ENCODE results near the gene PITPNC1.

- TF ChIP-seq CTCF (IDR thresholded peaks at IDR 0.05) = no peak
- TF ChIP-seq POLR2A (IDR thresholded peaks at IDR 0.05) = no peak
Measured at GRCh38 chr17:67544364-67544955, 167.4 kb downstream of the PITPNC1 start.

Data from esophagus squamous epithelium (tissue), 4 donors.